ENCODE data around the gene GPC6. TPM values are rescaled to one million over a fixed set of nuclear protein-coding genes. Genes with fewer than 3 reads are reported as not detected.

Gene GPC6
- total RNA-seq (2022) (not detected in 2 replicates), Bru-seq, nascent RNA (percentile 0 among the genes with signal in this experiment), BruChase-seq, experiment 1, labeled RNA remaining after a 6-hour chase (percentile 0 among the genes with signal in this experiment), BruChase-seq, experiment 2, labeled RNA remaining after a 2-hour chase (percentile 0 among the genes with signal in this experiment)
- long read RNA-seq: 0 reads

DNA sequence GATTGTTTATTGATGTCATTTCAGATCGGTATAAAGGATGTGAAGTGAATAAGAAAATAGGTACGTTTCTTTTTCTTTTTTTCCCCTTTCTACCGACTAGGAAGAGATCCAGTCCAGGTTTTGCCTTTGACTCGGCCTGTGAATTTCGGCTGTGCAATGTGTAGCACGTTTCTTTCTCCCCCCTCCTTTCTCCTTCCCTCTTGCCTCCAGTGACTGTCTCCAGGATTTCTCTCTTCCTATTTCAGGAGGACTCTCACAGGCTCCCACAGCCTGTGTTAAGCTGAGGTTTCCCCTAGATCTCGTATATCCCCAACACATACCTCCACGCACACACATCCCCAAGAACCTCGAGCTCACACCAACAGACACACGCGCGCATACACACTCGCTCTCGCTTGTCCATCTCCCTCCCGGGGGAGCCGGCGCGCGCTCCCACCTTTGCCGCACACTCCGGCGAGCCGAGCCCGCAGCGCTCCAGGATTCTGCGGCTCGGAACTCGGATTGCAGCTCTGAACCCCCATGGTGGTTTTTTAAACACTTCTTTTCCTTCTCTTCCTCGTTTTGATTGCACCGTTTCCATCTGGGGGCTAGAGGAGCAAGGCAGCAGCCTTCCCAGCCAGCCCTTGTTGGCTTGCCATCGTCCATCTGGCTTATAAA, at the start of gene GPC6:
Gene GPC6, plus strand, starts transcription at position 185 of the 657 bp plus-strand sequence.
- BruUV-seq (replicated peaks): no TSS peak
- DNase-seq: no peak
- H3K9me3 Mint-ChIP-seq (ENCODE audit: low read depth, unreplicated experiment): peaks cover 6% of the 10 kb centered on the region
- H3K36me3 Mint-ChIP-seq (ENCODE audit: insufficient read depth, unreplicated experiment): no peaks in the 10 kb centered on the region
- H3K27me3 Mint-ChIP-seq (ENCODE audit: unreplicated experiment): no peaks in the 10 kb centered on the region
- CTCF ChIA-PET: no interaction called here
- no peak within 1 kb of the TSS for H3K27ac Mint-ChIP-seq (ENCODE audit: unreplicated experiment)
- H3K4me3 Mint-ChIP-seq (ENCODE audit: low read depth, unreplicated experiment): no peak within 1 kb of the TSS
- TF ChIP-seq, protein P1, sequence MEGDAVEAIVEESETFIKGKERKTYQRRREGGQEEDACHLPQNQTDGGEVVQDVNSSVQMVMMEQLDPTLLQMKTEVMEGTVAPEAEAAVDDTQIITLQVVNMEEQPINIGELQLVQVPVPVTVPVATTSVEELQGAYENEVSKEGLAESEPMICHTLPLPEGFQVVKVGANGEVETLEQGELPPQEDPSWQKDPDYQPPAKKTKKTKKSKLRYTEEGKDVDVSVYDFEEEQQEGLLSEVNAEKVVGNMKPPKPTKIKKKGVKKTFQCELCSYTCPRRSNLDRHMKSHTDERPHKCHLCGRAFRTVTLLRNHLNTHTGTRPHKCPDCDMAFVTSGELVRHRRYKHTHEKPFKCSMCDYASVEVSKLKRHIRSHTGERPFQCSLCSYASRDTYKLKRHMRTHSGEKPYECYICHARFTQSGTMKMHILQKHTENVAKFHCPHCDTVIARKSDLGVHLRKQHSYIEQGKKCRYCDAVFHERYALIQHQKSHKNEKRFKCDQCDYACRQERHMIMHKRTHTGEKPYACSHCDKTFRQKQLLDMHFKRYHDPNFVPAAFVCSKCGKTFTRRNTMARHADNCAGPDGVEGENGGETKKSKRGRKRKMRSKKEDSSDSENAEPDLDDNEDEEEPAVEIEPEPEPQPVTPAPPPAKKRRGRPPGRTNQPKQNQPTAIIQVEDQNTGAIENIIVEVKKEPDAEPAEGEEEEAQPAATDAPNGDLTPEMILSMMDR (IDR thresholded peaks at IDR 0.05; ENCODE audit: unreplicated experiment): no peak
- H3K4me1 Mint-ChIP-seq (ENCODE audit: low read depth, unreplicated experiment): no peaks in the 10 kb centered on the region
- intact Hi-C loops (cut with micrococcal nuclease; ENCODE audit: unreplicated experiment): no loop called here

DNA sequence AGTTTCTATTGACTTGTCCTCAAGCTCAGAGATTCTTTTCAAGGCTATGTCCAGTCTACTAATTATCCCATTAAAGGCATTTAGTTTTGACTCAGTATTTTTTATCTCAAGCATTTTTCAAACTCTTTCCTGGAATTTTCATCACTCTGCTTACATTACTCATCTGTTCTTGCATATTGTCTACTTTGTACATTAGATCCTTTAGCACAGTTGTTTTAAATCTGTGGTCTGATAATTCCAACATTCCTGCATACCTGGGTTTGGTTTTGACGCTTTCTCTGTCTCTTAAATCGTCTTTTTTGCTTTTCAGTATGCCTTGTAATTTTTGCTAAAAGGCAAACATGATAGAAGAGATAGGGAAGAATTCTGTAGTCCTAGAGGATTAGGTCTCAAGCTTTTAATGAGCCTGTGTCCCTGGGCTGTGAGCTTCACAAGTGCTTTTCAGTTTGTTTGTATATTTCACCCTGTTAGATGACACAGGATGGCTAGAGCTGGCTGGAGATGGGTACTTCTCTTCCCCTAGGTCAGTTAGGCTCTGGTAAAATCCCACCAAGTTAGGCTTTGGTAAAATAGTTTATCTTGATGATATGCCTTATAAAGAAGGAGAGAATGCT, 46.1 kb upstream of the GPC6 start:
- no peaks in the 10 kb centered on the region for H3K36me3 Mint-ChIP-seq (ENCODE audit: insufficient read depth, unreplicated experiment)
- no peak overlapping the region for H3K27ac Mint-ChIP-seq (ENCODE audit: unreplicated experiment)
- intact Hi-C loops (cut with micrococcal nuclease; ENCODE audit: unreplicated experiment): no loop called here
- TF ChIP-seq, protein P1 (IDR thresholded peaks at IDR 0.05; ENCODE audit: unreplicated experiment): no peak
- CTCF ChIA-PET: no interaction called here
- no TSS peak for BruUV-seq (replicated peaks)
- no peak overlapping the region for H3K4me3 Mint-ChIP-seq (ENCODE audit: low read depth, unreplicated experiment)
- H3K4me1 Mint-ChIP-seq (ENCODE audit: low read depth, unreplicated experiment): no peaks in the 10 kb centered on the region
- no peak for DNase-seq
- peaks cover 6% of the 10 kb centered on the region for H3K9me3 Mint-ChIP-seq (ENCODE audit: low read depth, unreplicated experiment)
- H3K27me3 Mint-ChIP-seq (ENCODE audit: unreplicated experiment): no peaks in the 10 kb centered on the region

DNA sequence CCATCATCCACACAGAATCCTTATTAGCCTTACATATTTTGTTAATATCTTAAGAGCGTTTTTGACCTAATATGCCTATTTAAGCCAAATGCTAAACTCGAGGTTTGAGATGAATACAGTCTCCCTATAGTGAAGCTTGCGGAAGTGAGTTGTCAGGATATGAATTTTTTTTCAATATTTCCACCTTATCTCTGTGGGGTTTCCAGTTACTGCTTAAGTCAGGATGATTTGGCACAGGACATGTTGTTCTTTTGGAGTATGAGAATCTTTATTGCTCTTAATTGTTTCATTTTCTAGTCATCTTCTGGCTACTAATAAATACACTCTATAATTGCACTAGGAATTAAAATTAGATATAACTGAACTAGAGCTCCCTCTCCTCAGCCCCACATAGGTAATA, 44.2 kb upstream of the GPC6 start:
- no peak overlapping the region for H3K27ac Mint-ChIP-seq (ENCODE audit: unreplicated experiment)
- BruUV-seq (replicated peaks): no TSS peak
- no peaks in the 10 kb centered on the region for H3K27me3 Mint-ChIP-seq (ENCODE audit: unreplicated experiment)
- no peaks in the 10 kb centered on the region for H3K36me3 Mint-ChIP-seq (ENCODE audit: insufficient read depth, unreplicated experiment)
- H3K4me3 Mint-ChIP-seq (ENCODE audit: low read depth, unreplicated experiment): no peak overlapping the region
- CTCF ChIA-PET: no interaction called here
- intact Hi-C loops (cut with micrococcal nuclease; ENCODE audit: unreplicated experiment): no loop called here
- no peaks in the 10 kb centered on the region for H3K4me1 Mint-ChIP-seq (ENCODE audit: low read depth, unreplicated experiment)
- DNase-seq: no peak
- peaks cover 6% of the 10 kb centered on the region for H3K9me3 Mint-ChIP-seq (ENCODE audit: low read depth, unreplicated experiment)
- TF ChIP-seq, protein P1 (IDR thresholded peaks at IDR 0.05; ENCODE audit: unreplicated experiment): no peak

DNA sequence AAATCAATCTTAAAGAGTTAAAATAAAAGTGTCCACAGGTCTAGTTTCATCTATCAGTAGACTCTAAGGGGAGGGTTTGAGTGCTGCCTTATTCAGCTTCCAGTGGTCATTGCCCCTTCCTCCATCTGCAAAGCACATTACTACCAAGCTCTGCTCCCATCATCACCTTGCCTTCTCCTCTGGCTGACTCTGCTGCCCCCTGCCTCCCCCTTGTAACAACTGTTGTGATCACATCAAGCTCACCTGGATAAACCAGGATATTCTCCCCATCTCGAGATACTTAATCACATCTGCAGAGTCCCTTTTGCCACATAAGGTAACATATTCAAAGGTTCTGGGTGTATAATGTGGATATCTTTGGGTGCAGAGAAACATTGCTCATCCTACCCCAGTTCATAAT, 43.3 kb upstream of the GPC6 start:
- BruUV-seq (replicated peaks): no TSS peak
- no peaks in the 10 kb centered on the region for H3K36me3 Mint-ChIP-seq (ENCODE audit: insufficient read depth, unreplicated experiment)
- CTCF ChIA-PET: no interaction called here
- no peak for DNase-seq
- H3K9me3 Mint-ChIP-seq (ENCODE audit: low read depth, unreplicated experiment): peaks cover 6% of the 10 kb centered on the region
- no peaks in the 10 kb centered on the region for H3K27me3 Mint-ChIP-seq (ENCODE audit: unreplicated experiment)
- H3K4me3 Mint-ChIP-seq (ENCODE audit: low read depth, unreplicated experiment): no peak overlapping the region
- intact Hi-C loops (cut with micrococcal nuclease; ENCODE audit: unreplicated experiment): no loop called here
- H3K27ac Mint-ChIP-seq (ENCODE audit: unreplicated experiment): no peak overlapping the region
- TF ChIP-seq, protein P1 (IDR thresholded peaks at IDR 0.05; ENCODE audit: unreplicated experiment): no peak
- H3K4me1 Mint-ChIP-seq (ENCODE audit: low read depth, unreplicated experiment): no peaks in the 10 kb centered on the region

All from Calu3 (cell line).